HG03196 (cell line): ENCODE measurements around the gene TASP1.

Source experiments
- ATAC-seq: cut with Tn5 transposase; IDR thresholded peaks from one replicate; pipeline ENCODE4 v1.9.1; 2021; ENCODE audit not compliant: unreplicated experiment

TASP1 gene

DNA sequence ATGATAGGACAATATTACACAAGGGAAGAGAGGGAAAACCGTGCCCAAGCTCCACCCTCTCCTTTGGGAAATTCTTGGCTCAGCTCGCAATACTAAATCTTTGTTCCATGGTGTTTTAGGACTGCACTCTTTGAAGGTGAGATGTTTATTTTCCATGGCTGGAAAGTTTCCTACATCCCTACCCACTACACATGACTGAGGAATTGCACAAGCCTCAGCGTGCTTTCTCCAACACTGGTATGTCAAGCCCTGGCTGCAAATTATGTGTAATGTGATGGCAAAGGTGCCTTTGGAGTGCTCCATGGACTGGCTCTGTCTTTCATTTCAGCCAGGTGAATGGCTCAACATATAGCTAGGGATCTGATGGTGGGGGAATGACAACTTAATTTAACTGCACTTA, 283.3 kb downstream of the TASP1 start:
- no peak for ATAC-seq

DNA sequence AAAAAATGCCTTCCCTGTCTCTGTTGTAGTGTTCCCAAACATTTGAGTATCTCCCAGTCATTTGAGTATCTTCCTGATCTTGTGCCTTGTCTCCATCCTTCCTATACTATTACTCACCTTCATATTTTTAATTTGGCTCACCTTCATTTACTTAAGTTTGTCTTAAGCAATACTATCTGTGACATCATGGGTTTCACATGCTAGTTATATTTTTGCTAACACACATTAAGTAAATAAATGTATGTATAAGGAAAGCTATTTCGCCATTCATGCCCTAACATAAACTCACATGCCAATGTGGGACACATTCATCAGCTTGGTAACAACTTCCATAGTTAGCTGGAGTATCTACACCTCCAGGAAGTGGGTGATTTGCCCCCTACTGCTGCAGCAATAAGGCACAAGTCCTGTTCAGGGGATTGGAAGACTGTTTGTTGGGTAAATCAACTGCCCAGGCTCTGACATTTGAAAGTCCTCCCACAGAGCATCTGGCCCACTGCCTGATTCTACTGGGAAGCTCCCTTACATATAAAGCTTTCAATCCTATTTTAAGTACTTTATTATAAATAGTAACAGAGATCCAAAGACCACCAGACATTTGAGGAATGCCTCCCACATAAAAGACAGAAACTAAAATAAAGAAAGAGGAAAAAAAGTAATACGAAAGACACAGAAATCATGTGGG, 285.3 kb downstream of the TASP1 start:
- no peak for ATAC-seq

DNA sequence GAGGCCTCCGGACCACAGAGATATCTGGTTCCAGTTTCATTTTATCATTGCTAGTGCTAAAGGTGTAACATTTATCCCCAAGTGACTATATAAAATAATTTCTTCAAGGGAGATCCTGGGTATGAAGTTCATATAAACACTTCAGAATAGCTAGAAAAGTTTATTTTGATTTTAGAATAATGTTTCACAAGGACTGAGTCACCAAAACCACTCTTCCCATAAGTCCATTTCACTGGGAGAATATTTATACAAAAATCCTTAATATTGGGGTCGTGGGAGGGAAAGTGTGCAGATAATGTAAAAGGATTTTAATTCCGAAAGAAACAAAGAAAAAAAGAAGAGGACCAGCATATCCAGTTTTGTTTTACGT, 289.5 kb downstream of the TASP1 start:
- no peak for ATAC-seq

DNA sequence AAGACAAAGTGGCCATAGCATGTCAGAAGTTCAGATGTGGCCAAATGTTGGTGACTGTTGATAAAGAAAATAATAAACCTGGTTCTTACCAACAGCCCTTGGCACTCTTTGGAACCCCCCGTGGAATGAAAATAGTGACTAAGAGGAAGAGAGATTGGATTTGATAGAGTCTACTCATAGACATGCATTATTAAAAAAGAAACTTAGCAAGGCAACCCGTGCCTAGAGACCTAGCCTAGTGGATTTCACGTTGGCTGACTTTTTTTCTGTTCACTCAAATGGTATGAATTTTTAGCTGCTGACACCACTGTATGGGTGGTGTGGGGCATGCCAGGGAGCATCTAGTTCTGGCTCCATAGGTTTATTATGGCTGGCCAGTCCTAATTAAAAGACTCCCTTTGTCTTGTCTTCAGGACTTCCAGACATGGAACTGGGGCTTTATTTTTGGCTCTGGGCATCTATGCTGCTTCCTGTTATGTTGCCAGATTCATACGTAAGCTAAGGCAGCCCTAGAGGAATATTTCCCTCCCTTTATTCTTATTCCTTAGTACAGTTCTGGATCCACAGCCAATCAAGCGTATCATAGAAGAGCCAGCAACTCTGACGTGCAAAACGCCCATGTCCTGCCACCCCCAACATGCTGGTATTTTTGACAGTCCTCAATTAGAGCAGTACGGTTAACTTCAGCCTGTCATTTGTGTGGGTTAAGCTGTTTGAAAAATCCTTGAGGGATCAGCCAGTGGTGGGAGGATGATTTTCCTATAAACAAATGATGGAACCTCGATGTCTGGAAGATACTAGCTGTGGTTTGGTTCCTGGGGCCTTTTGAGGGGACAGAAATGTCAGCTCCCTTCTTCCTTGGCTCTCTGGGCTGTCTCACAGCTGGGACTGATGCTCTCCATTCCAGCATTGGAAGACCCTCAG, 290.2 kb downstream of the TASP1 start:
- no peak for ATAC-seq

DNA sequence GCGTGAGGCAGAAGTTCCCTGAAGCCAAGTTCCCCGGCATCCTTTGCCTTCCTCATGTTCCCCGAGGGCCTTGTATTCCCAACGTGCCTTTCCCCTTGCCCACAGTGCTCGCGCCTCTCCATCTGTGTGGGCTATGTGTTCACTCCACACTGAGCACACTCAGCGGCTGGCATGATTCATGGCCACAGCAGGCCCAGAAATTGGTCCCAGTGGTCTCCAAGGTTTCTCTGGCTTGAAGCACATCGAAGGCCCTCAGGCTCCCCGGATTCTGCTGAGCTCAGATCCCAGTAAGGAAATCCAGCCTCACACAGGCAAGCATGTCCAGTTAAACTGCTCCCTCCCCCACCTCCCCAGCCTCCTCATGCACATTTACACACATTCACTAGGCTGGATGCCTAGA, 294.1 kb downstream of the TASP1 start:
- ATAC-seq: no peak

DNA sequence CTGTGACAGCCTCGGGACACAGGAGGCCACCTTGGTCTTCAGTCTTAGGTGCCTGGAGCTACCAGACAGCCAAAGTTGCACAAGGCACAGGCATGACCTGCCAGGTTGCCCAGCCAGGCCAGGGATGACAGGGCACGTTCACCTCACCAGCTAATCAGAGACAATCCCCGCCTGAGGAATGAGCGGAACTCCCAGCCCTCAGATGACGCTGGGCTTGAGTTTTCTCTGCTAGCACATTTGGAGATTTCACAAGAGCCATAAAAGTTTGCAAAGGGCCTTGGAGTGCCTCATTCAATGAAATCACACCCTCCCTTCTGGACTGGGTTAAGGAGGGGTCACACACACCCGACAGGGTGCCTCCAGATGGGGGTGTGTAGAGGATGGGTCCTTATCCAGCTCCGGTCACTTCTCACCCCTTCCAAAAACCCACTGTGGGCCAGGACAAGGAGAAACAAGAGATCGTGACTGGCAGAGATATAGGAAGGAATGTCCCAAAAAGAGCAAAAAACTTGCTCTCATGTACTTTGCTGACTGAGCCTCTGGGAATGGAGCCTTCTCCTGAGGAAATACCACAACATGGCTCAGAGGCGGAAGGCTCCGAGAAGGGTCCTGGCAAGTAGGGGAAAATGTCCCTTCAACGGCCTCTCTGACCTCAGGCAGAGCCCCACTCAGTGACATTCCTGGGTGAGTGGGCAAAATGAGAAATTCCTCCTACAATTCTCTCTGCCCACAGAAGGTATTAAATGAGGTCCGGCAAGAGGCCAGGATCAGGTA, 296.1 kb downstream of the TASP1 start:
- ATAC-seq: no peak

DNA sequence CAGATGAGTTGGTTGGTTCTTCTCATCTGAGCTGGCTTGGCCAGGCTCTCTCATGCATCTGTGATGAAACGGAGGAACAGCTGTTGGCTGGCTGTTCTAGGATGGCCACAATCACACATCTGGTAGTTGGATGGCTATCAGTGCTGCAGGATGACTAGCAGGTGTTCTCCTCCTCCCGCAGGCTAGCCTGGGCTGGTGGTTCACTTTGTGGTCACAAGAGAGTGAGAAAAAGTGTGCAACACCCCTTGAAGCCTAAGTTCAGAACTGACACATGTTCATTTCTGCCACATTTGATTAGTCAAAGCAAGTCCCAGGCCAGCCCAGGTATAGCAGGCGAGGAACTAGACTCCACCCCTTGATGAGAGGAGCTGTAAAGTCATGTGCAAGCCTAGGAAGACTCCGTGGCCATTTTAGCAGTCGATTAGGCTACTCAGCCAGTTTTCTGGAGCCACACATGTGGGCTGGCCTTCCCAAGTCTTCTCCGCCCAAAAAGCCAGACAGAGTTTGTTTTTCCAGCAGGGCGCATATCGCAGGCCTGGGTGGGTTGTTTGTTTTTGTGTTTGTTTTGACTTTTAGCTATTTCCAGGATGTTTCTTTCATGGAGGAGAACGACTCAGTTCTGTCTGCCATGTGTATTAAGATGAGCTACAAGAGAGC, 296.9 kb downstream of the TASP1 start:
- ATAC-seq: no peak

DNA sequence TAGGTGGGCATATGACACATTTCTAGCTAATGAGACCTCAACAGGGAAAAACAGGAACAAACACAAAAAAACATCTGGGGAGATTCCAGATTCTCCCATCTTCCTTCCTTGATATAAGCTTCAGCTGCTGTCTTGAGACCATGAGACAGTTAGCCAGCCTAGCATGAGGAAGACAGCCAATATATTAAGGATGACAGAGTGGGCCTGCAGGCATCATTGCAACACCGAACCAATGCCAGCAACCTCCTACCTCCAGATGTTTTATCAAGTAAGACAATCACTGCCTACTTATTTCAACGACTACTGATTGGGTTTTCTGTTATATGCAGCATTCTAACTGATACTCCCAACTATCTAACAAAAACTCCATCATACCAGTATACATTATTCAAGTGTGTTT, 298.6 kb downstream of the TASP1 start:
- ATAC-seq: no peak
